ENCODE measurements around the gene SERPINA12.

DNA sequence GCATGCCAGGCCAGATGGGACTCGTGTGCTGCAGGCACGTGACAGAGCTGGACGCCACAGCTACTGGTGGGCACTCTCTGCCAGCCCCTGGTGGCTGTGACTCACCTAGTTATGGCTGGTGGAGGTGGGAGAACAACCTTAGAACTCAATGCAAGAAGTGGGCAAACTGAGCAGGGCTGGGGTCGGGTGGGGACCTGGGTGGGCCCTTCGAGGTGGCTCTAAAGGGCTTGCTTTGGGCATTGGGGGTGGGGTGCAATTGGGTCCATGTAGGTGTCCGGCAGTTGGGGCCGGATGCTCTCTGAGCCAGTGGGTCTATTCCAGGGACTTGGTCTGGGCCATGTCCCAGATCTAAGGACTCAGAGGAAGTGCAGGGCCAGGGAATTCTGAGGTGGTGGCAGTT is 5.1 kb upstream of the SERPINA12 start:
- no peak for TF ChIP-seq CTCF (IDR thresholded peaks at IDR 0.05; ENCODE audit: insufficient read depth, low read depth, low read length)
- no peak for TF ChIP-seq EZH2 (IDR thresholded peaks at IDR 0.05; ENCODE audit: insufficient read depth, low read length)
